NCI-H446 treated with DMSO at 0.1 percent for 48 hours (cell line): ENCODE results near the gene LSR.
"Not testable (repeated sequence)": the region's sequence is repeated elsewhere in the genome, so short reads cannot be mapped to it uniquely, and the experiment has no call there.

Experiments
- DNase-seq: peaks from one replicate; lab custom pipeline; 2025; lab: John Stamatoyannopoulos, UW

The LSR gene

GRCh38 chr19:35219008-35219407 is 29.8 kb upstream of the LSR start:
- no peak for DNase-seq

GRCh38 chr19:35220315-35220921 is 28.4 kb upstream of the LSR start:
- DNase-seq: no peak

GRCh38 chr19:35220973-35221590 is 27.7 kb upstream of the LSR start:
- DNase-seq: not testable (repeated sequence)

GRCh38 chr19:35222373-35223015 is 26.3 kb upstream of the LSR start:
- no peak for DNase-seq

GRCh38 chr19:35223084-35223790 is 25.6 kb upstream of the LSR start:
- no peak for DNase-seq

- no peak for DNase-seq
Measured at GRCh38 chr19:35223862-35224505, 24.8 kb upstream of the LSR start.

- DNase-seq: no peak
Measured at GRCh38 chr19:35224681-35225571, 23.9 kb upstream of the LSR start.

- DNase-seq: no peak
Measured at GRCh38 chr19:35225951-35226350, 22.9 kb upstream of the LSR start.

- DNase-seq: no peak
Measured at GRCh38 chr19:35226748-35227147, 22.1 kb upstream of the LSR start.

GRCh38 chr19:35228177-35228930 is 20.4 kb upstream of the LSR start, which contains the start of gene FAM187B:
TSS of gene FAM187B (minus strand) at chr19:35228739. CDS start at chr19:35228680, 59 bp downstream.
- DNase-seq: no peak

GRCh38 chr19:35229601-35230000 is 19.2 kb upstream of the LSR start:
- no peak for DNase-seq

GRCh38 chr19:35231956-35232645 is 16.7 kb upstream of the LSR start:
- no peak for DNase-seq

GRCh38 chr19:35232912-35233311 is 15.9 kb upstream of the LSR start:
- DNase-seq: no peak

GRCh38 chr19:35236638-35237400 is 12.0 kb upstream of the LSR start:
- DNase-seq: no peak

GRCh38 chr19:35239597-35239996 is 9.2 kb upstream of the LSR start:
- DNase-seq: not testable (repeated sequence)

GRCh38 chr19:35240327-35240726 is 8.5 kb upstream of the LSR start:
- no peak for DNase-seq

GRCh38 chr19:35241417-35241816 is 7.4 kb upstream of the LSR start:
- no peak for DNase-seq

GRCh38 chr19:35246466-35247092 is 2.2 kb upstream of the LSR start:
- no peak for DNase-seq
